H1 (cell line): ENCODE data around the gene TVP23A. TPM values are rescaled to one million over a fixed set of nuclear protein-coding genes. Genes with fewer than 3 reads are reported as not detected.

ENCODE experiments used
- CTCF ChIA-PET: fragments of 300-600 bp; sonication (Branson Sonifier 250); formaldehyde crosslinking; loops from one replicate; lab custom pipeline; 2021; ENCODE audit not compliant: partially characterized antibody; lab: Charles Lee
- POLR2A ChIA-PET: fragments of 300-600 bp; sonication (Branson Sonifier 250); formaldehyde crosslinking; loops from one replicate; lab custom pipeline; 2021; ENCODE audit warnings: inconsistent platforms; ENCODE audit not compliant: partially characterized antibody; lab: Charles Lee
- DNase-seq, 2 experiments: peaks; one replicate each; pipeline versions ENCODE4 v3.0.0 to v3.0.0-alpha.2; 2010 to 2022; ENCODE audit warnings: low spot score in 2 of 2, low read depth in 1 of 2, mixed read lengths in 1 of 2
- FAIRE-seq: peaks from 2 replicates; lab custom pipeline; 2011; peaks lifted over from hg19 to GRCh38; lab: Jason Lieb, UNC
- H2AFZ ChIP-seq: 2 replicates; pipeline ENCODE4 v1.8.1; 2012; ENCODE audit warnings: low read length, inconsistent platforms
- H2AK5ac ChIP-seq: 2 replicates; pipeline ENCODE4 v1.6.1; 2013; ENCODE audit warnings: low read depth, low read length
- H2BK120ac ChIP-seq: replicated peaks from 2 replicates; pipeline ENCODE3; 2013; ENCODE audit warnings: low read depth, low read length, inconsistent platforms
- H2BK12ac ChIP-seq: 2 replicates; pipeline ENCODE4 v1.6.1; 2013; ENCODE audit warnings: low read depth, low read length
- H2BK15ac ChIP-seq: 2 replicates; pipeline ENCODE4 v1.6.1; 2013; ENCODE audit warnings: low read length
- H2BK20ac ChIP-seq: 2 replicates; pipeline ENCODE4 v1.6.1; 2013; ENCODE audit warnings: low read length
- H2BK5ac ChIP-seq: 2 replicates; pipeline ENCODE4 v1.6.1; 2013; ENCODE audit warnings: low read depth, low read length
- H3K14ac ChIP-seq: 2 replicates; pipeline ENCODE4 v1.6.1; 2013; ENCODE audit warnings: inconsistent platforms; ENCODE audit not compliant: insufficient read length
- H3K18ac ChIP-seq: 2 replicates; pipeline ENCODE4 v1.6.1; 2013; ENCODE audit warnings: low read length; ENCODE audit errors: extremely low read depth
- H3K23ac ChIP-seq: 2 replicates; pipeline ENCODE4 v1.6.1; 2013; ENCODE audit warnings: inconsistent platforms; ENCODE audit not compliant: insufficient read length
- H3K23me2 ChIP-seq: 2 replicates; pipeline ENCODE4 v1.6.1; 2013; ENCODE audit warnings: low read depth, low read length
- H3K27ac ChIP-seq: 2 replicates; pipeline ENCODE4 v1.6.1; 2011; ENCODE audit warnings: low read depth, low read length, inconsistent platforms
- H3K27me3 ChIP-seq, 4 experiments: replicated peaks in 1 of 4; 1 replicate in 1 of 4; 2 replicates in 3 of 4; pipeline versions ENCODE4 v1.6.1 to v1.8.1; 2011 to 2013; ENCODE audit warnings: low read length in 3 of 4, mild to moderate bottlenecking in 3 of 4, inconsistent platforms in 2 of 4, mixed read lengths in 2 of 4, moderate library complexity in 1 of 4; ENCODE audit not compliant: control insufficient read depth in 3 of 4, insufficient read depth in 3 of 4; ENCODE audit errors: extremely low read depth in 1 of 4
- H3K36me3 ChIP-seq, 4 experiments: 2 replicates each; pipeline versions ENCODE4 v1.6.1 to v1.8.1; 2011 to 2013; ENCODE audit warnings: mild to moderate bottlenecking in 4 of 4, low read length in 3 of 4, moderate library complexity in 2 of 4, control low read depth in 1 of 4, inconsistent platforms in 1 of 4; ENCODE audit not compliant: insufficient read depth in 4 of 4, control insufficient read depth in 2 of 4
- H3K4ac ChIP-seq: replicated peaks from 2 replicates; pipeline ENCODE3; 2013; ENCODE audit warnings: low read length, low read depth, mixed read lengths, inconsistent platforms; ENCODE audit not compliant: insufficient read length
- H3K4me1 ChIP-seq, 4 experiments: replicated peaks in 1 of 4; 1 replicate in 1 of 4; 2 replicates in 3 of 4; pipeline versions ENCODE4 v1.6.1 to v1.8.1; 2011 to 2013; ENCODE audit warnings: low read length in 3 of 4, inconsistent platforms in 2 of 4, mixed read lengths in 1 of 4; ENCODE audit not compliant: insufficient read depth in 4 of 4, control insufficient read depth in 3 of 4
- H3K4me2 ChIP-seq, 2 experiments: 2 replicates each; pipeline versions ENCODE4 v1.6.1 to v1.8.1; 2011 to 2013; ENCODE audit warnings: low read depth in 2 of 2, low read length in 2 of 2, control low read depth in 1 of 2, inconsistent platforms in 1 of 2, mild to moderate bottlenecking in 1 of 2; ENCODE audit not compliant: insufficient read depth in 1 of 2
- H3K4me3 ChIP-seq, 4 experiments: fragments of 200-600, 300-600 bp in 1 of 4; sonication (generic), shearing (Covaris generic), sonication (Bioruptor Twin) in 1 of 4; 2 replicates each; pipeline versions ENCODE4 v1.5.1 to v1.8.1; 2011 to 2016; ENCODE audit warnings: low read length in 4 of 4, low read depth in 3 of 4, control low read depth in 2 of 4, inconsistent platforms in 2 of 4, mild to moderate bottlenecking in 2 of 4, mixed read lengths in 1 of 4, moderate library complexity in 1 of 4; ENCODE audit not compliant: insufficient read depth in 2 of 4; ENCODE audit errors: extremely low read depth in 1 of 4
- H3K56ac ChIP-seq: replicated peaks from 2 replicates; pipeline ENCODE3; 2013; ENCODE audit warnings: low read depth, mild to moderate bottlenecking, mixed read lengths, low read length, inconsistent platforms; ENCODE audit not compliant: insufficient read length
- H3K79me1 ChIP-seq: 2 replicates; pipeline ENCODE4 v1.6.1; 2013; ENCODE audit warnings: low read depth, low read length, control low read depth
- H3K79me2 ChIP-seq, 2 experiments: 2 replicates each; pipeline versions ENCODE4 v1.6.1 to v1.8.1; 2012 to 2013; ENCODE audit warnings: low read length in 2 of 2, mild to moderate bottlenecking in 2 of 2, inconsistent platforms in 1 of 2; ENCODE audit not compliant: insufficient read depth in 2 of 2, control insufficient read depth in 1 of 2
- H3K9ac ChIP-seq, 4 experiments: replicated peaks in 1 of 4; 1 replicate in 1 of 4; 2 replicates in 3 of 4; pipeline versions ENCODE4 v1.6.1 to v1.8.1; 2011 to 2013; ENCODE audit warnings: low read depth in 3 of 4, low read length in 3 of 4, control low read depth in 2 of 4, mild to moderate bottlenecking in 2 of 4, moderate library complexity in 2 of 4, inconsistent platforms in 1 of 4; ENCODE audit errors: extremely low read depth in 1 of 4
- H3K9me3 ChIP-seq, 2 experiments: 2 replicates each; pipeline versions ENCODE4 v1.6.1 to v1.8.1; 2012 to 2013; ENCODE audit warnings: mild to moderate bottlenecking in 2 of 2, moderate library complexity in 2 of 2, control low read depth in 1 of 2, inconsistent platforms in 1 of 2, low read depth in 1 of 2, low read length in 1 of 2, mixed read lengths in 1 of 2; ENCODE audit not compliant: insufficient read depth in 2 of 2
- H4K20me1 ChIP-seq, 2 experiments: replicated peaks in 1 of 2; 2 replicates each; pipeline versions ENCODE3 to v1.8.1; 2011 to 2013; ENCODE audit warnings: inconsistent platforms in 2 of 2, low read length in 2 of 2, mild to moderate bottlenecking in 1 of 2; ENCODE audit not compliant: insufficient read depth in 2 of 2, control insufficient read depth in 1 of 2
- H4K5ac ChIP-seq: 2 replicates; pipeline ENCODE4 v1.6.1; 2013; ENCODE audit warnings: low read length, low read depth, mixed read lengths, inconsistent platforms; ENCODE audit not compliant: insufficient read length
- H4K8ac ChIP-seq: 2 replicates; pipeline ENCODE4 v1.8.0; 2013; ENCODE audit warnings: mild to moderate bottlenecking, moderate library complexity, low read length, inconsistent platforms; ENCODE audit not compliant: insufficient read depth; ENCODE audit errors: extremely low read depth
- H4K91ac ChIP-seq: replicated peaks from 2 replicates; pipeline ENCODE3; 2013; ENCODE audit warnings: low read length, mixed read lengths, inconsistent platforms; ENCODE audit not compliant: insufficient read length
- ASH2L ChIP-seq: fragments of 200-600, 300-600 bp; sonication (generic); IDR thresholded peaks from one replicate; pipeline ENCODE4 v1.7.1; 2017; ENCODE audit warnings: low read length
- BACH1 ChIP-seq: IDR thresholded peaks from 2 replicates; pipeline ENCODE4 v1.6.1; 2012; ENCODE audit warnings: low read length, improper control_type of control experiment
- CBX5 ChIP-seq: fragments of 300-800, 300-1000 bp; sonication (generic); IDR thresholded peaks from 2 replicates; pipeline ENCODE4 v1.7.1; 2016; ENCODE audit warnings: antibody characterized with exemption, low read length, low read depth
- CTBP2 ChIP-seq: IDR thresholded peaks from 2 replicates; pipeline ENCODE4 v1.7.0; 2011; ENCODE audit warnings: borderline replicate concordance, mild to moderate bottlenecking, moderate library complexity, mixed read lengths, low read length; ENCODE audit not compliant: insufficient read depth, insufficient read length
- GABPA ChIP-seq: IDR thresholded peaks from 2 replicates; pipeline ENCODE4 v1.6.1; 2011; ENCODE audit warnings: mild to moderate bottlenecking, low read length, moderate library complexity, borderline replicate concordance; ENCODE audit not compliant: insufficient read depth
- HDAC2 ChIP-seq, 2 experiments: fragments of 300-600 bp in 1 of 2; sonication (generic) in 1 of 2; IDR thresholded peaks; 2 replicates each; pipeline ENCODE4 v1.6.1; 2011 to 2012; ENCODE audit warnings: low read depth in 2 of 2, low read length in 2 of 2, mild to moderate bottlenecking in 2 of 2, moderate library complexity in 2 of 2, borderline replicate concordance in 1 of 2, inconsistent platforms in 1 of 2
- HDAC6 ChIP-seq: IDR thresholded peaks from one replicate; pipeline ENCODE4 v1.7.1; 2012; ENCODE audit warnings: low read depth, mild to moderate bottlenecking, inconsistent platforms, low read length, moderate library complexity
- JUND ChIP-seq: IDR thresholded peaks from 2 replicates; pipeline ENCODE4 v1.6.1; 2011; ENCODE audit warnings: mild to moderate bottlenecking, improper control_type of control experiment, low read length
- KDM1A ChIP-seq: fragments of 200-600, 300-600 bp; sonication (generic); IDR thresholded peaks from 2 replicates; pipeline ENCODE4 v1.7.1; 2016; ENCODE audit warnings: mild to moderate bottlenecking, low read length, borderline replicate concordance
- NRF1 ChIP-seq: IDR thresholded peaks from 2 replicates; pipeline ENCODE4 v1.6.1; 2011; ENCODE audit warnings: mild to moderate bottlenecking, low read depth, low read length, improper control_type of control experiment
- RAD21 ChIP-seq, 2 experiments: IDR thresholded peaks in 1 of 2; conservative IDR thresholded peaks in 1 of 2; 2 replicates each; pipeline ENCODE4 v1.6.1; 2011; ENCODE audit warnings: low read depth in 2 of 2, low read length in 2 of 2, improper control_type of control experiment in 1 of 2, inconsistent platforms in 1 of 2, mild to moderate bottlenecking in 1 of 2, moderate library complexity in 1 of 2
- TAF7 ChIP-seq: optimal IDR thresholded peaks from 2 replicates; pipeline ENCODE3; 2011; ENCODE audit warnings: low read depth, mild to moderate bottlenecking, inconsistent platforms, low read length, moderate library complexity, borderline replicate concordance
- TBP ChIP-seq: IDR thresholded peaks from 2 replicates; pipeline ENCODE4 v1.6.1; 2011; ENCODE audit warnings: low read depth, low read length, improper control_type of control experiment
- YY1 ChIP-seq: IDR thresholded peaks from 2 replicates; pipeline ENCODE4 v1.6.1; 2011; ENCODE audit warnings: low read depth, mild to moderate bottlenecking, low read length
- WGBS, 2 experiments: shearing (Covaris generic) in 1 of 2; methylation state at CpG; one replicate each; pipeline versions ENCODE4 v1.1.6 to v1.1.7; 2013 to 2015; ENCODE audit warnings: low lambda C conversion rate in 2 of 2, mixed read lengths in 2 of 2, inconsistent platforms in 1 of 2, low coverage in 1 of 2, missing lambda C conversion rate in 1 of 2; ENCODE audit not compliant: insufficient replicate concordance in 2 of 2, insufficient coverage in 1 of 2, insufficient read length in 1 of 2; ENCODE audit errors: extremely low coverage in 1 of 2, missing lambda C conversion rate in 1 of 2; 5-methylcytosine and 5-hydroxymethylcytosine counted together
- polyA plus RNA-seq, 7 experiments: library from polyadenylated mRNA; depleted of rRNA in 3 of 7; stranded (reverse) in 5 of 7; unstranded in 2 of 7; fragments of >200 nt in 5 of 7; fragments of 200-250 nt in 2 of 7; gene quantifications; 1 replicate in 5 of 7; 2 replicates in 1 of 7; 4 replicates in 1 of 7; pipeline versions ENCODE4 v1.2.1 to v1.2.3, GENCODE V29; 2011 to 2013; ENCODE audit warnings: missing spikeins in 2 of 7, mixed read lengths in 2 of 7
- total RNA-seq: library from RNA; stranded (reverse); fragmentation: NEBNext Ultra II Directional; extraction: Animal tissue kit (Norgen Biotek cat#: 25700); gene quantifications from 2 replicates; pipeline ENCODE4 v1.2.1, GENCODE V29; 2021

The TVP23A gene
- total and polyA plus RNA-seq, 2 of the 8 experiments (the other 6 are each of a cell fraction or from before 2014, with no cell fraction given): 2.2 to 3.1 TPM

- H3K9ac ChIP-seq: no peak overlapping the region
- no peak overlapping the region for H3K27ac ChIP-seq
- no peak overlapping the region for H4K5ac ChIP-seq
- H3K4me3 ChIP-seq: no peak overlapping the region
- no peaks in the 10 kb centered on the region for H3K9me3 ChIP-seq
- FAIRE-seq (no peak), DNase-seq (no peak)
- H4K91ac ChIP-seq: no peak overlapping the region
- no peak overlapping the region for H2BK20ac ChIP-seq
- no peak overlapping the region for H3K23ac ChIP-seq
- CTCF ChIA-PET: no interaction called here
- no peak overlapping the region for H2BK120ac ChIP-seq
- POLR2A ChIA-PET: no interaction called here
- H2AFZ ChIP-seq: no peak overlapping the region
- H3K79me1 ChIP-seq: no peaks in the 10 kb centered on the region
- no peak overlapping the region for H3K4me2 ChIP-seq
- H3K36me3 ChIP-seq: no peaks in the 10 kb centered on the region
- H4K20me1 ChIP-seq: no peaks in the 10 kb centered on the region
- no peak overlapping the region for H2AK5ac ChIP-seq
- H3K27me3 ChIP-seq: no peaks in the 10 kb centered on the region; a peak in 1 of 7 replicates
- WGBS, 2 experiments: 85% methylated on average over 4 of the region's 4 CpGs; no CpG with 5 or more reads in 1 of the 2 experiments
- no peak overlapping the region for H4K8ac ChIP-seq
- no peak overlapping the region for H3K4ac ChIP-seq
- no peak overlapping the region for H3K56ac ChIP-seq
- H3K4me1 ChIP-seq: no peaks in the 10 kb centered on the region
- H2BK12ac ChIP-seq: no peak overlapping the region
- no peak overlapping the region for H2BK15ac ChIP-seq
- no peak overlapping the region for H3K14ac ChIP-seq
- H2BK5ac ChIP-seq: no peak overlapping the region
- H3K18ac ChIP-seq: no peak overlapping the region
- H3K23me2 ChIP-seq: no peaks in the 10 kb centered on the region
- H3K79me2 ChIP-seq: no peaks in the 10 kb centered on the region
- TF ChIP-seq BACH1 (no peak), HDAC2 (IDR thresholded peaks at IDR 0.05; ENCODE audit: borderline replicate concordance in 1 of 2, low read depth in 2 of 2, low read length in 2 of 2) (no peak), CBX5 (no peak), YY1 (no peak), ASH2L (no peak), TBP (no peak), TAF7 (no peak), CTBP2 (no peak), JUND (no peak), KDM1A (no peak), GABPA (no peak), RAD21 (IDR thresholded peaks at IDR 0.05 in 1 of 2, conservative IDR thresholded peaks at IDR 0.05 in 1 of 2; ENCODE audit: low read depth in 2 of 2, low read length in 2 of 2) (no peak), NRF1 (no peak), HDAC6 (no peak)
Measured at GRCh38 chr16:10852286-10852685, 33.7 kb upstream of the TVP23A start.
